SK-N-SH treated with all-trans-retinoic acid at 6 μM for 48 hours (cell line): ENCODE data around the gene PAAF1.

ENCODE experiments used
- ATAC-seq: fragments of 200-7000 bp; cut with Tn5 transposase; 3 replicates; pipeline ENCODE4 v1.9.1; 2020; ENCODE audit warnings: mild to moderate bottlenecking, moderate library complexity
- ARNTL ChIP-seq: fragments of 450-650 bp; formaldehyde crosslinking; IDR thresholded peaks from 2 replicates; pipeline ENCODE4 v1.5.0; 2020; ENCODE audit warnings: low read depth, mild to moderate bottlenecking, moderate library complexity, borderline replicate concordance
- CREB5 ChIP-seq: fragments of 250-450 bp; sonication (Bioruptor Pico); IDR thresholded peaks from 2 replicates; pipeline ENCODE4 v1.5.1; 2020; ENCODE audit warnings: low read depth, mild to moderate bottlenecking, moderate library complexity
- CSDC2 ChIP-seq: fragments of 250-450 bp; sonication (Bioruptor Pico); IDR thresholded peaks from 2 replicates; pipeline ENCODE4 v1.5.0; 2020; ENCODE audit warnings: mild to moderate bottlenecking, moderate library complexity
- ESRRG ChIP-seq: fragments of 250-450 bp; sonication (Bioruptor Pico); IDR thresholded peaks from 2 replicates; pipeline ENCODE4 v1.6.1; 2021; ENCODE audit warnings: mild to moderate bottlenecking
- GLIS3 ChIP-seq: fragments of 250-450 bp; sonication (Bioruptor Pico); IDR thresholded peaks from 2 replicates; pipeline ENCODE4 v1.5.0; 2020; ENCODE audit warnings: mild to moderate bottlenecking, moderate library complexity
- OSR1 ChIP-seq: fragments of 250-450 bp; sonication (Bioruptor Pico); IDR thresholded peaks from 2 replicates; pipeline ENCODE4 v1.8.0; 2022; ENCODE audit warnings: moderate library complexity, mild to moderate bottlenecking, inconsistent platforms
- PATZ1 ChIP-seq: fragments of 250-450 bp; sonication (Bioruptor Pico); IDR thresholded peaks from 2 replicates; pipeline ENCODE4 v1.8.0; 2020; ENCODE audit warnings: mild to moderate bottlenecking, moderate library complexity, borderline replicate concordance
- POU6F1 ChIP-seq: fragments of 250-450 bp; sonication (Bioruptor Pico); IDR thresholded peaks from 2 replicates; pipeline ENCODE4 v1.8.0; 2021; ENCODE audit warnings: low read depth, mild to moderate bottlenecking, moderate library complexity, borderline replicate concordance
- PPARA ChIP-seq: fragments of 250-450 bp; sonication (Bioruptor Pico); IDR thresholded peaks from 2 replicates; pipeline ENCODE4 v1.5.0; 2020; ENCODE audit warnings: mild to moderate bottlenecking, borderline replicate concordance
- RARB ChIP-seq: fragments of 250-450 bp; sonication (Bioruptor Pico); IDR thresholded peaks from 2 replicates; pipeline ENCODE4 v1.8.0; 2021; ENCODE audit warnings: mild to moderate bottlenecking, moderate library complexity
- SNAI2 ChIP-seq: fragments of 250-450 bp; sonication (Bioruptor Pico); IDR thresholded peaks from 2 replicates; pipeline ENCODE4 v1.5.0; 2020; ENCODE audit warnings: mild to moderate bottlenecking, moderate library complexity
- TCF4 ChIP-seq: fragments of 250-450 bp; sonication (Bioruptor Pico); IDR thresholded peaks from 2 replicates; pipeline ENCODE4 v1.8.0; 2021; ENCODE audit warnings: mild to moderate bottlenecking, moderate library complexity, borderline replicate concordance
- TOX ChIP-seq: fragments of 250-450 bp; sonication (Bioruptor Pico); IDR thresholded peaks from 2 replicates; pipeline ENCODE4 v1.8.0; 2021; ENCODE audit warnings: mild to moderate bottlenecking, moderate library complexity, borderline replicate concordance
- TSHZ2 ChIP-seq: fragments of 250-450 bp; sonication (Bioruptor Pico); IDR thresholded peaks from 2 replicates; pipeline ENCODE4 v1.5.0; 2020; ENCODE audit warnings: mild to moderate bottlenecking, moderate library complexity
- ZFP30 ChIP-seq: fragments of 450-650 bp; formaldehyde crosslinking; IDR thresholded peaks from 2 replicates; pipeline ENCODE4 v1.5.0; 2022; ENCODE audit warnings: mild to moderate bottlenecking, moderate library complexity
- ZNF565 ChIP-seq: fragments of 450-650 bp; formaldehyde crosslinking; conservative IDR thresholded peaks from 2 replicates; pipeline ENCODE4 v1.5.0; 2020; ENCODE audit warnings: low read depth, mild to moderate bottlenecking, moderate library complexity
- ZNF70 ChIP-seq: fragments of 450-650 bp; formaldehyde crosslinking; IDR thresholded peaks from 2 replicates; pipeline ENCODE4 v1.5.0; 2020; ENCODE audit warnings: mild to moderate bottlenecking, moderate library complexity
- ZNF8 ChIP-seq: fragments of 450-650 bp; formaldehyde crosslinking; IDR thresholded peaks from 2 replicates; pipeline ENCODE4 v1.5.0; 2020; ENCODE audit warnings: mild to moderate bottlenecking, moderate library complexity

The PAAF1 gene

GRCh38 chr11:73974604-73975478 lies 98.0 kb downstream of the PAAF1 start:
- TF ChIP-seq ZNF70 (CRISPR knock-in tag) (no peak), POU6F1 (CRISPR knock-in tag) (no peak), TSHZ2 (CRISPR knock-in tag) (no peak), CREB5 (CRISPR knock-in tag) (no peak)
- ATAC-seq, result no peak

- TF ChIP-seq ZNF70 (CRISPR knock-in tag) (no peak), GLIS3 (no peak), ARNTL (no peak), TOX (CRISPR knock-in tag) (no peak), RARB (CRISPR knock-in tag) (no peak), PATZ1 (CRISPR knock-in tag) (no peak), CSDC2 (CRISPR knock-in tag) (no peak), ZNF565 (CRISPR knock-in tag) (no peak), TCF4 (CRISPR knock-in tag) (no peak), ZNF8 (no peak)
- TF ChIP-seq, all 23 proteins: peak for 0
Measured at GRCh38 chr11:73975479-73975757, 98.6 kb downstream of the PAAF1 start.

GRCh38 chr11:73976451-73977151 lies 99.8 kb downstream of the PAAF1 start:
- no peak for ATAC-seq
- TF ChIP-seq GLIS3, result no peak
- TF ChIP-seq ZFP30 (CRISPR knock-in tag), result no peak
- TF ChIP-seq POU6F1 (CRISPR knock-in tag), result no peak
- TF ChIP-seq PPARA (CRISPR knock-in tag), result no peak
- TF ChIP-seq ARNTL, result no peak
- TF ChIP-seq ESRRG, result no peak
- no peak for TF ChIP-seq OSR1 (CRISPR knock-in tag)
- TF ChIP-seq SNAI2 (CRISPR knock-in tag), result no peak

More at GRCh38 chr11:73975479-73975757, 98.6 kb downstream of the PAAF1 start:
- ATAC-seq, result no peak
